Adrenal gland (tissue), 12 donors: ENCODE measurements around the gene GEMIN8. TPM values are rescaled to one million over a fixed set of nuclear protein-coding genes. Genes with fewer than 3 reads are reported as not detected.

ENCODE experiments used
- DNase-seq, 7 donors: peaks; one replicate each; pipeline ENCODE4 v3.0.0-alpha.2; 2019 to 2020
- H3K27ac ChIP-seq, 5 donors: fragments of 200-600 bp; sonication (generic) in 4 of 5; 1 replicate in 3 of 5; 2 replicates in 2 of 5; pipeline versions ENCODE4 v1.5.1 to v1.8.0; 2016 to 2020; ENCODE audit warnings: mild to moderate bottlenecking in 1 of 5
- H3K27me3 ChIP-seq: fragments of 200-600 bp; 2 replicates; pipeline ENCODE4 v1.8.0; 2021
- H3K36me3 ChIP-seq, 2 donors: fragments of 200-600 bp; replicated peaks in 1 of 2; 1 replicate in 1 of 2; 2 replicates in 1 of 2; pipeline versions ENCODE4 v1.5.1 to v1.8.0; 2018 to 2022
- H3K4me1 ChIP-seq, 2 donors: fragments of 200-600 bp; replicated peaks in 1 of 2; 1 replicate in 1 of 2; 2 replicates in 1 of 2; pipeline versions ENCODE4 v1.5.1 to v1.8.0; 2018 to 2021
- H3K4me3 ChIP-seq, 4 donors: fragments of 200-600 bp; sonication (generic) in 3 of 4; one replicate each; pipeline ENCODE4 v1.5.1; 2016 to 2018
- H3K9me3 ChIP-seq, 3 donors: fragments of 200-600 bp; sonication (generic) in 1 of 3; replicated peaks in 1 of 3; 1 replicate in 2 of 3; 2 replicates in 1 of 3; pipeline versions ENCODE4 v1.5.1 to v1.8.0; 2016 to 2021
- POLR2A ChIP-seq, 2 donors: fragments of 450-650 bp; IDR thresholded peaks; one replicate each; pipeline ENCODE4 v1.6.1; 2017; ENCODE audit warnings: antibody characterized with exemption in 2 of 2, mild to moderate bottlenecking in 2 of 2, moderate library complexity in 1 of 2
- WGBS, 4 donors: extraction: QIAGEN DNeasy Blood & Tissue Kit in 2 of 4; methylation state at CpG; one replicate each; pipeline versions ENCODE4 v1.1.5 to v1.1.7; 2013 to 2017; 5-methylcytosine and 5-hydroxymethylcytosine counted together
- intact Hi-C, 2 donors: fragments of 100-400 bp; cut with DNase I; formaldehyde crosslinking; loops; one replicate each; pipeline versions ENCODE4 v1.14.1 to v1.15.0; 2022 to 2023
- polyA plus RNA-seq, 3 donors: library from polyadenylated mRNA; stranded (reverse); fragments of 200-250 nt in 2 of 3; fragments of 350-450 nt in 1 of 3; fragmentation: Illumina TruSeq in 1 of 3; extraction: RNeasy Lipid Tissue Mini Kit (QIAGEN cat#74804) in 1 of 3; gene quantifications; one replicate each; pipeline ENCODE4 v1.2.3, GENCODE V29; 2013 to 2014
- total RNA-seq, 9 donors: library from RNA; depleted of rRNA in 4 of 9; stranded (reverse); fragments of >200 nt in 4 of 9; fragments of 120-200 nt in 1 of 9; fragmentation: NEBNext Ultra II Directional in 1 of 9; extraction: Animal tissue kit (Norgen Biotek cat#: 25700) in 1 of 9; gene quantifications; one replicate each; pipeline versions ENCODE4 v1.1.0 to v1.2.4, GENCODE V29; 2013 to 2023
- TF ChIP-seq, protein P1 (sequence below), 6 experiments: fragments of 450-650 bp in 4 of 6; fragments of 200-600 bp in 2 of 6; sonication (generic) in 1 of 6; IDR thresholded peaks; 1 replicate in 5 of 6; 2 replicates in 1 of 6; pipeline versions ENCODE4 v1.5.1 to v1.8.0; 2016 to 2021; ENCODE audit warnings: antibody characterized with exemption in 6 of 6, mild to moderate bottlenecking in 2 of 6, moderate library complexity in 1 of 6
- donor health status: healthy with polysubstance abuse.
- donor health status: Bipolar disorder and iron deficiency.
- donor health status: DM: yes; HTN: yes; CAD: no.
- donor health status: DM: no; HTN: no; CAD: no.
- donor health status: DM: no; HTN: no; CAD: no.
- donor health status: DM: yes; HTN: yes; CAD: no.

The GEMIN8 gene
- total and polyA plus RNA-seq, 12 donors: 13.9 to 32.9 (median 19.8) TPM

DNA sequence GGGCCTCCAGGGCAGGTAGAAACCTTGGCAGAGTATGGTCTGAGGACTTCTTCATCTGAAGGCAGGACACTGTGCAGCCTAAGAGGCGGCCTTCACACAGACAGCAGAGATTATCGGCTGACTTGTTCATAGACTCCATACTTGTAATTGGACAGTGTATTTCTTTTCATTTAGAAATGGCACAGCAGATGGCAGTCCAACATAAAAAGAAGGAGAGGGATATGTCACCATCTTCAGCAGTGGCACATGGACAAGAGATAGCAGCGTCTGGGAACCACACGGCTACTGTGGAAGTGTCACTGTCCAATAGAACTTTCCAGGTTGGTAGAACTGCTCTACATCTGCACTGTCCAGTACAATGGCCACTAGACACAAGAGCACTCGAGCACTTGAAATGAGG lies 21.7 kb upstream of the GEMIN8 start:
- no peaks in the 10 kb centered on the region for H3K4me1 ChIP-seq
- no peak overlapping the region for H3K27ac ChIP-seq
- no peak for DNase-seq
- TF ChIP-seq, protein P1, sequence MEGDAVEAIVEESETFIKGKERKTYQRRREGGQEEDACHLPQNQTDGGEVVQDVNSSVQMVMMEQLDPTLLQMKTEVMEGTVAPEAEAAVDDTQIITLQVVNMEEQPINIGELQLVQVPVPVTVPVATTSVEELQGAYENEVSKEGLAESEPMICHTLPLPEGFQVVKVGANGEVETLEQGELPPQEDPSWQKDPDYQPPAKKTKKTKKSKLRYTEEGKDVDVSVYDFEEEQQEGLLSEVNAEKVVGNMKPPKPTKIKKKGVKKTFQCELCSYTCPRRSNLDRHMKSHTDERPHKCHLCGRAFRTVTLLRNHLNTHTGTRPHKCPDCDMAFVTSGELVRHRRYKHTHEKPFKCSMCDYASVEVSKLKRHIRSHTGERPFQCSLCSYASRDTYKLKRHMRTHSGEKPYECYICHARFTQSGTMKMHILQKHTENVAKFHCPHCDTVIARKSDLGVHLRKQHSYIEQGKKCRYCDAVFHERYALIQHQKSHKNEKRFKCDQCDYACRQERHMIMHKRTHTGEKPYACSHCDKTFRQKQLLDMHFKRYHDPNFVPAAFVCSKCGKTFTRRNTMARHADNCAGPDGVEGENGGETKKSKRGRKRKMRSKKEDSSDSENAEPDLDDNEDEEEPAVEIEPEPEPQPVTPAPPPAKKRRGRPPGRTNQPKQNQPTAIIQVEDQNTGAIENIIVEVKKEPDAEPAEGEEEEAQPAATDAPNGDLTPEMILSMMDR (IDR thresholded peaks at IDR 0.05): peak in 1 of 6 experiments; percentile 12
- no peak for TF ChIP-seq POLR2A (IDR thresholded peaks at IDR 0.05)
- 51 to 60% (median 55%) methylated on average over 5 of the region's 5 CpGs for WGBS, 4 donors
- H3K9me3 ChIP-seq: no peaks in the 10 kb centered on the region
- peaks cover 57% of the 10 kb centered on the region for H3K27me3 ChIP-seq
- H3K4me3 ChIP-seq: no peak overlapping the region
- intact Hi-C loops: no loop called here
- H3K36me3 ChIP-seq: no peaks in the 10 kb centered on the region

DNA sequence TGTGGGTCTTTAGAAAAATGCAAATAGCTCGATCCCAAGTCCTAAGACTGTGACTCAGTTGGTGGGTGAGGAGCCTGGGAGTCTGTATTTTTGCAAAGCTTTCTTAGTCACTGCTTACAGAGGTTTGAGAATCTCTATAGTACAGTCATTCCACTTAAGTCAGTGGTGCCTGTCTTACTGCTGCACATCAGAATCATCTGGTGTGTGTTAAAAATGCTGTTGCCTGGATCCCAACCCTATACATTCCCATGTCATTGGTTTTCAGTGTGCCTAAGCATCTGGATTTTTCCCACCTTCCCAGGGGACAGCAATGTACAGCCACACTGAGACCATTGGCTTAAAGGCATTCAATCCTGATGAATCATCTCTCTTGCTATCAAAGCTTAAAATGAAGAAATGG lies 21.0 kb upstream of the GEMIN8 start:
- intact Hi-C loops: no loop called here
- H3K27me3 ChIP-seq: peaks cover 61% of the 10 kb centered on the region
- WGBS, 4 donors: 24 to 64% (median 38%) methylated on average over 1 of the region's 1 CpG

DNA sequence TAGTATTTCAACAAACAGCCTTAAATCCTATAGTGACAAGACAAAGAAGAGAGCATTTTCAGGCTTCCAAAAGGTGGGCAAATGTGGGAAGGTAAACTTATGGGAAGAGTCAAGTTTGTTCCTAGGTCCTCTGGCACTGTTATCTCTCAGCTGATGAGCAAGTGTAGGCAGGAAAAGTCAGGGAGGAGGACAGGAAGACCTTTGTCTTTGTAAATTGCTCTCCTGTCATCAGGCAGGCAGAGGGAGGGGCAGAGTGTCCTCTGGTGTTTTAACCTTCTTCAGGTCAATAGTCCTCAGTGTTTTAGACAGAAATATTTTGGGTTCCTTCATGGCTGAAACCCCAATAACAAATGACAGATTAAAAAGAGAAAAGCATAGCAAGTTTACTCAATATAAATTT lies 13.5 kb upstream of the GEMIN8 start:
- Histone ChIP-seq H3K27me3 (peaks cover 39% of the 10 kb centered on the region), H3K4me3 (no peak overlapping the region), H3K36me3 (no peaks in the 10 kb centered on the region), H3K27ac (no peak overlapping the region), H3K9me3 (no peaks in the 10 kb centered on the region), H3K4me1 (no peaks in the 10 kb centered on the region)
- intact Hi-C loops: loop anchor here in 1 of 2 donors (10.0 kb wide), 1 partner anchor 1102 kb away; no protein-coding TSS in a partner anchor
- no peak for DNase-seq
- no peak for TF ChIP-seq POLR2A (IDR thresholded peaks at IDR 0.05)

More for the DNA sequence above, 21.0 kb upstream of the GEMIN8 start:
- Histone ChIP-seq H3K36me3 (no peaks in the 10 kb centered on the region), H3K9me3 (no peaks in the 10 kb centered on the region), H3K27ac (no peak overlapping the region), H3K4me3 (no peak overlapping the region), H3K4me1 (no peaks in the 10 kb centered on the region)
- DNase-seq: no peak
- TF ChIP-seq, protein P1 (IDR thresholded peaks at IDR 0.05): no peak
- TF ChIP-seq POLR2A (IDR thresholded peaks at IDR 0.05): no peak

DNA sequence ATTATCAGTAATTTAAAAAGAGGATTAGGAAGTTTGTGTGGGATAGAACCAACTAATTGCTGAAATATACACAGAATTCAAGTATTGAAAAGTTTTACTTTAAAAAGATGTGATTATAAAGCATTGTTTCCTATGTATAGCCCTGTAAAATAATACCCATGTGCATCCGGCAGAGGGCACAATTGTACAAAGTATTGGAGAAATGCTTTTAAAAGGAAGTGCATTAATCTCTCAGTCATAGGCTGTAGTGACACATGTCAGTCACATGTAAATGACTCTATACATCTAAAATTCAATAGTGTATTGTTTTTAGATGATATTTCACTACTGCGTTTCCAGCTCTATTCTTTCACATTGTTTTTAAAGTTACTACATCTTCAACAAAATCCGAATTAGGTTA lies 9.7 kb upstream of the GEMIN8 start:
- Histone ChIP-seq H3K4me1 (no peaks in the 10 kb centered on the region), H3K9me3 (no peaks in the 10 kb centered on the region), H3K27me3 (peaks cover 24% of the 10 kb centered on the region), H3K36me3 (no peaks in the 10 kb centered on the region), H3K27ac (no peak overlapping the region), H3K4me3 (no peak overlapping the region)
- intact Hi-C loops: loop anchor here (10.0 kb wide), 3 partner anchors 265 to 525 kb away; no protein-coding TSS in a partner anchor
- 29 to 34% (median 32%) methylated on average over 3 of the region's 3 CpGs for WGBS, 4 donors
- peak; percentile 31 to 66 (median 46) for DNase-seq
- no peak for TF ChIP-seq POLR2A (IDR thresholded peaks at IDR 0.05)
- TF ChIP-seq, protein P1 (IDR thresholded peaks at IDR 0.05): peak; percentile 49 to 78 (median 68)

DNA sequence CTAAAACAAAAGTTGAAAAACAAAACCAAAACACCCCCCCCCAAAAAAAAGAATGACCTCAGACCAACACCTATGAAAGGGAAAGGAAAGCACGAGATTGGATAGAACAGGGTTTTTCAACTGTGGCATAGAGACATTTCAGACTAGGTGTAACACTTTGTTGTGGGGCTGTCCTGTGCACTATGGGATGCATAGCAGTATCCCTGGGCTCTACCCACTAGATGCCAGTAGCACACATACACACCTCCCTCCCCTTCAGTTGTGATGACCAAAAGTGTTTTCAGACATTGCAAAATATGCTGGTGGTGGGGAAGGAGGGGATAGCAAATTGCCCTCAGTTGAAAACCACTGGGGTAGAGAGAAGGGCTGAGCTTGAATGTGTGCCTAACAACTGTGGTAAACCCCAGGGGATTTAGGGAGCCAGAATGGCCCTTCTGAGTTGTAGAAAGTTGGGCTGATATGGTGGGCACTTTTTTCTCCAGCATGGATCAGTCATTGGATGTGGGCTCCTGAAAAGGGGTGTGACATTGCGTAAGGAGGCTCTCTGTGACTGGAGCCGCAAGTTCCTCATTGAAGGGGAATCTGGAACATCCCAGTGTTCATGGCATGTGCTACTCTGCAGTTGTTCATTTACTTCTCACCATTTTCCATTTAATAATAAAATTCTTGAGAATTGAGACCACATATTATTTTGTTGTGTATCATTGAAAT lies 8.8 kb upstream of the GEMIN8 start:
- no peaks in the 10 kb centered on the region for H3K4me1 ChIP-seq
- peaks cover 24% of the 10 kb centered on the region for H3K27me3 ChIP-seq
- H3K4me3 ChIP-seq: no peak overlapping the region
- H3K27ac ChIP-seq: no peak overlapping the region
- H3K9me3 ChIP-seq: no peaks in the 10 kb centered on the region
- H3K36me3 ChIP-seq: no peaks in the 10 kb centered on the region
- DNase-seq: no peak
- TF ChIP-seq, protein P1 (IDR thresholded peaks at IDR 0.05): no peak
- TF ChIP-seq POLR2A (IDR thresholded peaks at IDR 0.05): no peak
- 51 to 68% (median 51%) methylated on average over 3 of the region's 3 CpGs for WGBS, 4 donors
- intact Hi-C loops: loop anchor here (10.0 kb wide), 3 partner anchors 264 to 524 kb away; no protein-coding TSS in a partner anchor
